A673 (cell line): ENCODE data around the gene BRPF3. TPM values are rescaled to one million over a fixed set of nuclear protein-coding genes. Genes with fewer than 3 reads are reported as not detected.
"Not testable (repeated sequence)": the region's sequence is repeated elsewhere in the genome, so short reads cannot be mapped to it uniquely, and the experiment has no call there.

Experiments
- BruUV-seq: library from RNA; stranded (reverse); fragments of 400-500 nt; replicated peaks from 2 replicates; lab custom pipeline; 2021; lab: Mats Ljungman, UMichigan
- CTCF ChIA-PET: fragments of 300-600 bp; sonication (Branson Sonifier 250); formaldehyde crosslinking; loops from one replicate; lab custom pipeline; 2022; ENCODE audit warnings: antibody characterized with exemption; lab: Charles Lee
- POLR2A ChIA-PET: fragments of 300-600 bp; sonication (Branson Sonifier 250); formaldehyde crosslinking; loops from one replicate; lab custom pipeline; 2022; ENCODE audit warnings: antibody characterized with exemption; ENCODE audit not compliant: low non-redundant PET; lab: Charles Lee
- DNase-seq: peaks from one replicate; pipeline ENCODE4 v3.0.0-alpha.2; 2015; ENCODE audit warnings: low spot score
- H3K27ac ChIP-seq: fragments of 200-600 bp; sonication (generic); 2 replicates; pipeline ENCODE4 v1.5.1; 2016; ENCODE audit warnings: mixed run types, low read depth, mild to moderate bottlenecking, mixed read lengths, antibody characterized with exemption, low read length; ENCODE audit not compliant: poor library complexity, severe bottlenecking
- H3K27me3 ChIP-seq: fragments of 200-600 bp; sonication (generic); replicated peaks from 2 replicates; pipeline ENCODE4 v1.6.1; 2017; ENCODE audit warnings: mixed run types, low read depth, mild to moderate bottlenecking, mixed read lengths, antibody characterized with exemption, low read length; ENCODE audit not compliant: insufficient read depth, poor library complexity
- H3K36me3 ChIP-seq: fragments of 200-600 bp; sonication (generic); 2 replicates; pipeline ENCODE4 v1.6.1; 2016; ENCODE audit warnings: mixed run types, mild to moderate bottlenecking, mixed read lengths, antibody characterized with exemption, low read length; ENCODE audit not compliant: insufficient read depth, poor library complexity, severe bottlenecking
- H3K4me1 ChIP-seq: fragments of 200-600 bp; sonication (generic); 2 replicates; pipeline ENCODE4 v1.6.1; 2017; ENCODE audit warnings: mixed run types, mild to moderate bottlenecking, mixed read lengths, antibody characterized with exemption, low read length; ENCODE audit not compliant: insufficient read depth, poor library complexity, severe bottlenecking
- H3K4me3 ChIP-seq: fragments of 200-600 bp; sonication (generic); 2 replicates; pipeline ENCODE4 v1.5.1; 2016; ENCODE audit warnings: low read depth, mixed run types, mild to moderate bottlenecking, mixed read lengths, low read length; ENCODE audit not compliant: poor library complexity, severe bottlenecking
- H3K9me3 ChIP-seq: fragments of 200-600 bp; sonication (generic); 2 replicates; pipeline ENCODE4 v1.6.1; 2016; ENCODE audit warnings: mixed run types, low read depth, mild to moderate bottlenecking, mixed read lengths, antibody characterized with exemption, low read length; ENCODE audit not compliant: poor library complexity, severe bottlenecking
- CTCF ChIP-seq: fragments of 300-800, 200-600 bp; sonication (generic); conservative IDR thresholded peaks from 2 replicates; pipeline ENCODE4 v1.5.1; 2017; ENCODE audit warnings: low read depth, mild to moderate bottlenecking, antibody characterized with exemption, low read length, moderate library complexity, mixed read lengths
- EZH2 ChIP-seq: fragments of 200-600 bp; sonication (generic); IDR thresholded peaks from 2 replicates; pipeline ENCODE4 v1.6.1; 2017; ENCODE audit warnings: borderline replicate concordance, low read depth, mild to moderate bottlenecking, mixed read lengths, antibody characterized with exemption, low read length; ENCODE audit not compliant: poor library complexity, severe bottlenecking
- intact Hi-C: fragments of 100-400 bp; cut with micrococcal nuclease; formaldehyde crosslinking; loops from one replicate; pipeline ENCODE4 v1.10.0; 2022; ENCODE audit not compliant: unreplicated experiment
- total RNA-seq: library from RNA; stranded (reverse); gene quantifications from 2 replicates; pipeline ENCODE4 v1.2.3, GENCODE V29; 2021

Gene BRPF3
- total RNA-seq, 1 experiment from 2014 or later, result 39.3 TPM

- BruUV-seq, result no TSS peak
Observed at GRCh38 chr6:36217946-36218345, 21.4 kb downstream of the BRPF3 start.

GRCh38 chr6:36218516-36218915, 22.0 kb downstream of the BRPF3 start:
- H3K4me3 ChIP-seq, H3K27ac ChIP-seq, intact Hi-C loops, H3K27me3 ChIP-seq, BruUV-seq, H3K9me3 ChIP-seq, DNase-seq, POLR2A ChIA-PET, CTCF ChIA-PET, H3K4me1 ChIP-seq: not testable (repeated sequence)
- peaks cover 66% of the 10 kb centered on the region for H3K36me3 ChIP-seq

More at GRCh38 chr6:36217946-36218345, 21.4 kb downstream of the BRPF3 start:
- ChIA-PET CTCF (no interaction called here), POLR2A (no interaction called here)
- Histone ChIP-seq H3K4me1 (no peaks in the 10 kb centered on the region), H3K36me3 (peaks cover 60% of the 10 kb centered on the region), H3K9me3 (no peaks in the 10 kb centered on the region), H3K4me3 (no peak overlapping the region), H3K27ac (no peak overlapping the region), H3K27me3 (no peaks in the 10 kb centered on the region)
- no peak for DNase-seq
- TF ChIP-seq CTCF (no peak), EZH2 (no peak)
- intact Hi-C loops, result no loop called here

- no TSS peak for BruUV-seq
Observed at GRCh38 chr6:36219081-36219480, 22.5 kb downstream of the BRPF3 start.

More at GRCh38 chr6:36219081-36219480, 22.5 kb downstream of the BRPF3 start:
- no peaks in the 10 kb centered on the region for H3K9me3 ChIP-seq
- TF ChIP-seq EZH2 (no peak), CTCF (no peak)
- H3K4me3 ChIP-seq, result no peak overlapping the region
- CTCF ChIA-PET, result no interaction called here
- no peaks in the 10 kb centered on the region for H3K4me1 ChIP-seq
- no peaks in the 10 kb centered on the region for H3K27me3 ChIP-seq
- H3K27ac ChIP-seq, result no peak overlapping the region
- POLR2A ChIA-PET, result no interaction called here
- H3K36me3 ChIP-seq, result peaks cover 62% of the 10 kb centered on the region
- no peak for DNase-seq
- intact Hi-C loops, result no loop called here
